Kidney (tissue), 14 donors: ENCODE measurements around the gene AGER. TPM values are rescaled to one million over a fixed set of nuclear protein-coding genes. Genes with fewer than 3 reads are reported as not detected.
A peak's percentile ranks its signal among the peaks of the same experiment; 100 is the strongest.
"Not testable (repeated sequence)": the region's sequence is repeated elsewhere in the genome, so short reads cannot be mapped to it uniquely, and the experiment has no call there.

Experiments
- DNase-seq, 5 donors: peaks; one replicate each; pipeline ENCODE4 v3.0.0-alpha.2; 2013 to 2020
- FAIRE-seq: peaks from 2 replicates; lab custom pipeline; 2012; peaks lifted over from hg19 to GRCh38; lab: Jason Lieb, UNC
- H3K27ac ChIP-seq, 2 donors: one replicate each; pipeline ENCODE4 v1.7.0; 2013; ENCODE audit warnings: low read depth in 2 of 2, low read length in 2 of 2, inconsistent platforms in 1 of 2
- H3K27me3 ChIP-seq: one replicate; pipeline ENCODE4 v1.7.1; 2013; ENCODE audit warnings: low read length, inconsistent platforms; ENCODE audit not compliant: control insufficient read depth, insufficient read depth
- H3K36me3 ChIP-seq, 3 donors: one replicate each; pipeline versions ENCODE4 v1.7.0 to v1.7.1; 2013; ENCODE audit warnings: low read length in 3 of 3, control low read depth in 1 of 3, inconsistent platforms in 1 of 3; ENCODE audit not compliant: insufficient read depth in 3 of 3, control insufficient read depth in 2 of 3
- H3K4me1 ChIP-seq, 3 donors: one replicate each; pipeline versions ENCODE4 v1.7.0 to v1.7.1; 2013; ENCODE audit warnings: low read length in 3 of 3, inconsistent platforms in 1 of 3, low read depth in 1 of 3; ENCODE audit not compliant: control insufficient read depth in 2 of 3, insufficient read depth in 2 of 3
- H3K4me3 ChIP-seq, 3 donors: one replicate each; pipeline versions ENCODE4 v1.7.0 to v1.8.1; 2013; ENCODE audit warnings: low read length in 3 of 3, control low read depth in 1 of 3, inconsistent platforms in 1 of 3
- H3K9ac ChIP-seq, 3 donors: one replicate each; pipeline versions ENCODE4 v1.7.0 to v1.7.1; 2013; ENCODE audit warnings: low read length in 3 of 3, control low read depth in 1 of 3, inconsistent platforms in 1 of 3
- H3K9me3 ChIP-seq, 3 donors: one replicate each; pipeline versions ENCODE4 v1.7.0 to v1.7.1; 2013; ENCODE audit warnings: low read length in 3 of 3, control low read depth in 1 of 3, inconsistent platforms in 1 of 3; ENCODE audit not compliant: control insufficient read depth in 2 of 3, insufficient read depth in 1 of 3
- intact Hi-C: fragments of 100-400 bp; cut with DNase I; formaldehyde crosslinking; loops from one replicate; pipeline ENCODE4 v1.11.1; 2022
- polyA plus RNA-seq: library from polyadenylated mRNA; stranded (reverse); fragments of 350-450 nt; fragmentation: Illumina TruSeq; extraction: RNeasy Lipid Tissue Mini Kit (QIAGEN cat#74804); gene quantifications from one replicate; pipeline ENCODE4 v1.2.3, GENCODE V29; 2014; ENCODE audit warnings: low read depth, low replicate concordance; ENCODE audit not compliant: insufficient read depth
- total RNA-seq: library from RNA; stranded (reverse); fragmentation: NEBNext Ultra II Directional; extraction: Animal tissue kit (Norgen Biotek cat#: 25700); gene quantifications from one replicate; pipeline ENCODE4 v1.2.1, GENCODE V29; 2021
- TF ChIP-seq, protein P1 (sequence below): IDR thresholded peaks from 3 replicates; pipeline ENCODE4 v1.5.1; 2012; ENCODE audit warnings: mild to moderate bottlenecking, moderate library complexity, borderline replicate concordance; ENCODE audit not compliant: insufficient read depth; ENCODE audit errors: extremely low read depth
- donor health status: control.
- donor health status: control.
- donor health status: control.
- donor health status: control.
- donor health status: control.
- donor health status: DM: yes; HTN: yes; CAD: no.
- donor health status: Normal renal cell carcinoma (clear cell type).

AGER gene
- total and polyA plus RNA-seq, 2 donors from 2014 or later, result 7.1 to 13.0 TPM

DNA sequence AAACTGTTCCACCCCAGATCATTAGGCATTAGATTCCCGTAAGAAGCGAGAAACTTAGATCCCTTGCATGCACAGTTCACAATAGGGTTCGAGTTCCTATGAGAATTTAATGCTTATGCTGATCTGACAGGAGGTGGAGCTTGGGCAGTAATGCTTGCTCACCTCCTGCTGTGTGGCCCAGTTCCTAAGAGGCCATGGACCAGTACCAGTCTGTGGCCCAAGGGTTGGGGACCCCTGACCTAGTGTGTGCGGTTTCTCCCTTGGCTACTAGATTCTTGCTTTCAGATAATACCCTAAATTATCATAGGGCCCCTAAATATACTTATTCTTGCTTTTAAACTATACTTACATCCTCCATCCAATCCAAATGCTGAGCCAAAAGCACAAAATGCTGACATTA, 10.3 kb upstream of the AGER start:
- FAIRE-seq, result no peak
- Histone ChIP-seq H3K9me3 (no peaks in the 10 kb centered on the region), H3K36me3 (no peaks in the 10 kb centered on the region), H3K4me3 (no peak overlapping the region), H3K27ac (peak overlapping the region in 1 of 2 donors; percentile 98), H3K4me1 (peaks cover 2 to 26% (median 19%) of the 10 kb centered on the region in 3 donors), H3K27me3 (no peaks in the 10 kb centered on the region), H3K9ac (no peak overlapping the region)
- intact Hi-C loops, result no loop called here
- DNase-seq, result peak in 1 of 5 donors; percentile 42
- TF ChIP-seq, protein P1, sequence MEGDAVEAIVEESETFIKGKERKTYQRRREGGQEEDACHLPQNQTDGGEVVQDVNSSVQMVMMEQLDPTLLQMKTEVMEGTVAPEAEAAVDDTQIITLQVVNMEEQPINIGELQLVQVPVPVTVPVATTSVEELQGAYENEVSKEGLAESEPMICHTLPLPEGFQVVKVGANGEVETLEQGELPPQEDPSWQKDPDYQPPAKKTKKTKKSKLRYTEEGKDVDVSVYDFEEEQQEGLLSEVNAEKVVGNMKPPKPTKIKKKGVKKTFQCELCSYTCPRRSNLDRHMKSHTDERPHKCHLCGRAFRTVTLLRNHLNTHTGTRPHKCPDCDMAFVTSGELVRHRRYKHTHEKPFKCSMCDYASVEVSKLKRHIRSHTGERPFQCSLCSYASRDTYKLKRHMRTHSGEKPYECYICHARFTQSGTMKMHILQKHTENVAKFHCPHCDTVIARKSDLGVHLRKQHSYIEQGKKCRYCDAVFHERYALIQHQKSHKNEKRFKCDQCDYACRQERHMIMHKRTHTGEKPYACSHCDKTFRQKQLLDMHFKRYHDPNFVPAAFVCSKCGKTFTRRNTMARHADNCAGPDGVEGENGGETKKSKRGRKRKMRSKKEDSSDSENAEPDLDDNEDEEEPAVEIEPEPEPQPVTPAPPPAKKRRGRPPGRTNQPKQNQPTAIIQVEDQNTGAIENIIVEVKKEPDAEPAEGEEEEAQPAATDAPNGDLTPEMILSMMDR, result no peak

DNA sequence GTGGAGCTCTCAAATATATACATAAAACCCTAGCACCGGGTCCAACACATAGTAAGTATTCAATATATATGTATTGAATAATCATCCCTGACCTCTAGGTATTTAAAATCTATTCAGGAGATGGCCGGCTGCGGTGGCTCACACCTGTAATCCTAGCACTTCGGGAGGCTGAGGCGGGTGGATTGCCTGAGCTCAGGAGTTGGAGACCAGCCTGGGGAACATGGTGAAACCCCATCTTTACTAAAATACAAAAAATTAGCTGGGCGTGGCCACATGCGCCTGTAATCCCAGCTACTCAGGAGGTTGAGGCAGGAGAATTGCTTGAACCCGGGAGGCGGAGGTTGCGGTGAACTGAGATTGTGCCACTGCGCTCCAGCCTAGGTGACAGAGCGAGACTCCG, 9.0 kb upstream of the AGER start:
- H3K36me3 ChIP-seq, intact Hi-C loops, H3K9me3 ChIP-seq, H3K27me3 ChIP-seq, FAIRE-seq: not testable (repeated sequence)
- H3K27ac ChIP-seq, result peak overlapping the region in 1 of 2 donors; percentile 75
- peak in 1 of 5 donors; percentile 46 for DNase-seq
- peak overlapping the region in 1 of 3 donors; percentile 43 for H3K4me3 ChIP-seq
- H3K9ac ChIP-seq, result peak overlapping the region in 1 of 3 donors; percentile 62
- peaks cover 2 to 36% (median 19%) of the 10 kb centered on the region in 3 donors for H3K4me1 ChIP-seq

DNA sequence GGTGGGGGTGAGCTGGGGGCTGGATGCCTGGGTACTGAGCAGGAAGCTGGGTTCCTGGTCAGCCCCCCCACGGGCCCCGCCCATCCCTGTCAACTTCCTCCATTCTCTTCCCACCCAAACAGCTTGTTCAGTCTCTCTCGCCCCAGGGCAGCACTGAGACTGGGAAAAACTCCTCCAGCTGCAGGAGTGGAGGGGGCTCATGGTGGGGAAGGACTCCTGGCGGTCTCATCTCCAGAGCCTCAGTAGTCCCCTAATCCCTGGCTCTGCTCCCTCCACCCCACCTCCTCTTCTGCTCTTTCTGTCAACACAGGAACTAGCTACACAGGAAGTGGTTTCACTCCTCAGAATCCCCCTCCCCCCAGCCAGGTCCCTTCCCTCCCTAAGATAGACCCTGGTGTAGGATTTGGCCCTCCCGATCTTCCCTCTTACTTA, 8.6 kb upstream of the AGER start, which contains the start of gene GPSM3:
TSS of gene GPSM3 (minus strand) at position 36 of the 432 bp plus-strand sequence. CDS start 130 bp downstream, outside the sequence.
- peak within 1 kb of the TSS in 1 of 3 donors; percentile 94 for H3K9ac ChIP-seq
- intact Hi-C loops, result no loop called here
- H3K4me1 ChIP-seq, result peaks cover 2 to 36% (median 19%) of the 10 kb centered on the region in 3 donors
- peak within 1 kb of the TSS; percentile 75 to 98 for H3K27ac ChIP-seq
- FAIRE-seq (no peak), DNase-seq (peak in 4 of 5 donors; percentile 41 to 87 (median 70))
- H3K4me3 ChIP-seq, result peak within 1 kb of the TSS in 2 of 3 donors; percentile 11 to 43
- H3K27me3 ChIP-seq, result no peaks in the 10 kb centered on the region
- peaks cover 0 to 2% (median 2%) of the 10 kb centered on the region in 3 donors for H3K36me3 ChIP-seq
- TF ChIP-seq, protein P1, result no peak
- H3K9me3 ChIP-seq, result no peaks in the 10 kb centered on the region

DNA sequence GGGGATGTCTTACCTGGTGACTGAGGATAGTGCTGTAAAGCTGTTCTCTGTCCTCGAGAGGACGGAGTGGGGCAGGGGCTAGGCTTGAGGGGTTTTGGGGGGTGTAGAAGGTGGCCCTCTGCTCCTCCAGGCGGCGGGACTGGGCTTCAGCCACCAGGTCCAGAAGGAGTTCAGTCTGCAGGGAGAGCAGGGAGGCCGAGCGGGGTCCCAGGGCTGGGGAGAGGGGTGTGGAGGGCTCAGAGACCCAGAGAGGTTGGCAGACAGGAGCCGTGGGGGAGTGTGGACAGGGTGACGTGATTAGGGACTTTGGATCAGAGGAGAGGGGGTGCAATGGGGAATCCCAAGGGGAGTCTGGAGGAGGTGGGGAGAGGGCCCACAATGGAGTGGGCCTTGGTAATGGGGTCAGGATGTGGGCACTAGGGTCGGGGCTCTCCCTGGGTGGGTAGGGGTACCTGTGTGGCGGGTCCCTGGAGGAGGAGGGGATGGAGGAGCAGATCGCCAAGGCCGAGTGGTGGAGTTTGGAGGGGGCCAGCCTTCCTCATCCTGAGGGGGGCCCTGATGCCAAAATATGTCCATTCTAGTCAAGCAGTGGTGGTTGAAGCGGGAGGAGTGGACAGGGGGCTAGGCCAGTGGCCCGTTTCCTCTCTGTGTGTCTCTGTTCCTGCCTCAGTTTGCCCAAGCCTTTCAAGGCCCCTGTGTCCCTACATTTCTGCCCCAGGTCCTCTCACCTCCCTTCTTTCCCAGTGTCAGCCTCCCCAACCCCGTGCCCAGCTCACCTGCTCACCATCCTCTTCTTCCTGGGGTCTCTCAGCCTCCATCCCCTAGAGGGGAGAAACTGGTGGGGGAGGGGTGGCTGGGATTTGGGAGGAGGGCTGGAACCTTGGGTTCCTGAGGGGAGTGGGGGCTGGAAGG, 7.9 kb upstream of the AGER start:
- Histone ChIP-seq H3K9me3 (no peaks in the 10 kb centered on the region), H3K36me3 (peaks cover 4 to 9% (median 5%) of the 10 kb centered on the region in 3 donors), H3K9ac (no peak overlapping the region), H3K27me3 (no peaks in the 10 kb centered on the region), H3K4me3 (peak overlapping the region in 2 of 3 donors; percentile 11 to 42), H3K4me1 (peaks cover 2 to 32% (median 13%) of the 10 kb centered on the region in 3 donors), H3K27ac (peak overlapping the region; percentile 75 to 98)
- FAIRE-seq (no peak), DNase-seq (peak in 2 of 5 donors; percentile 73 to 78)
- TF ChIP-seq, protein P1, result no peak
- intact Hi-C loops, result no loop called here
